Fibroblast of skin of left quadriceps (primary cell): ENCODE results near the gene SKIC2.

Source experiments
- DNase-seq, 2 experiments: peaks; one replicate each; pipeline ENCODE4 v3.0.0-alpha.2; 2013; ENCODE audit warnings: low read depth in 2 of 2

Gene SKIC2

GRCh38 chr6:31945507-31946369 lies 13.2 kb upstream of the SKIC2 start, which contains the start of gene CFB:
CFB (plus strand) TSS chr6:31946095; CDS start chr6:31946222, 127 bp downstream.
- peak; percentile 40 to 55 for DNase-seq

- DNase-seq: no peak
Observed at GRCh38 chr6:31946370-31946885, 12.5 kb upstream of the SKIC2 start.

GRCh38 chr6:31947070-31947675 lies 11.8 kb upstream of the SKIC2 start:
- no peak for DNase-seq

GRCh38 chr6:31947864-31948263 lies 11.1 kb upstream of the SKIC2 start:
- no peak for DNase-seq

GRCh38 chr6:31948306-31948705 lies 10.7 kb upstream of the SKIC2 start:
- DNase-seq: no peak

- no peak for DNase-seq
Observed at GRCh38 chr6:31948753-31949413, 10.1 kb upstream of the SKIC2 start.

GRCh38 chr6:31949926-31950548 lies 8.9 kb upstream of the SKIC2 start:
- no peak for DNase-seq

- DNase-seq: no peak
Observed at GRCh38 chr6:31952140-31952805, 6.7 kb upstream of the SKIC2 start.

GRCh38 chr6:31952890-31953289 lies 6.1 kb upstream of the SKIC2 start:
- DNase-seq: no peak

GRCh38 chr6:31954511-31954910 lies 4.5 kb upstream of the SKIC2 start:
- DNase-seq: no peak

GRCh38 chr6:31956796-31957195 lies 2.2 kb upstream of the SKIC2 start:
- DNase-seq: no peak

GRCh38 chr6:31958412-31958740 lies 599 bp upstream of the SKIC2 start:
- DNase-seq: no peak

GRCh38 chr6:31961616-31962015 lies 2.6 kb downstream of the SKIC2 start:
- no peak for DNase-seq

GRCh38 chr6:31963921-31964320 lies 4.9 kb downstream of the SKIC2 start:
- no peak for DNase-seq

GRCh38 chr6:31965700-31966099 lies 6.7 kb downstream of the SKIC2 start:
- no peak for DNase-seq

- DNase-seq: no peak
Observed at GRCh38 chr6:31966506-31966905, 7.5 kb downstream of the SKIC2 start.

GRCh38 chr6:31966997-31967925 lies 8.3 kb downstream of the SKIC2 start:
- no peak for DNase-seq

GRCh38 chr6:31967926-31968320 lies 8.9 kb downstream of the SKIC2 start:
- no peak for DNase-seq

- DNase-seq: no peak
Observed at GRCh38 chr6:31968326-31968725, 9.4 kb downstream of the SKIC2 start.
